Esophagus (tissue), 2 donors: ENCODE data around the gene ARMC9. TPM values are rescaled to one million over a fixed set of nuclear protein-coding genes. Genes with fewer than 3 reads are reported as not detected.
"Not testable (repeated sequence)": the region's sequence is repeated elsewhere in the genome, so short reads cannot be mapped to it uniquely, and the experiment has no call there.

Experiments used
- H3K27ac ChIP-seq, 2 donors: one replicate each; pipeline ENCODE4 v1.5.1; 2013; ENCODE audit warnings: low read depth in 2 of 2, mild to moderate bottlenecking in 2 of 2, inconsistent platforms in 1 of 2, low read length in 1 of 2, moderate library complexity in 1 of 2
- H3K27me3 ChIP-seq, 2 donors: one replicate each; pipeline ENCODE4 v1.6.1; 2013; ENCODE audit warnings: low read length in 2 of 2, control low read depth in 1 of 2, mild to moderate bottlenecking in 1 of 2; ENCODE audit not compliant: insufficient read depth in 2 of 2, control insufficient read depth in 1 of 2
- H3K36me3 ChIP-seq, 2 donors: one replicate each; pipeline ENCODE4 v1.6.1; 2013; ENCODE audit warnings: low read length in 1 of 2; ENCODE audit not compliant: control insufficient read depth in 2 of 2, insufficient read depth in 2 of 2
- H3K4me1 ChIP-seq, 2 donors: one replicate each; pipeline ENCODE4 v1.6.1; 2013; ENCODE audit warnings: low read length in 1 of 2; ENCODE audit not compliant: control insufficient read depth in 2 of 2, insufficient read depth in 2 of 2
- H3K4me3 ChIP-seq, 2 donors: one replicate each; pipeline ENCODE4 v1.5.1; 2013; ENCODE audit warnings: low read length in 2 of 2, mild to moderate bottlenecking in 2 of 2, low read depth in 1 of 2, moderate library complexity in 1 of 2
- H3K9me3 ChIP-seq, 2 donors: one replicate each; pipeline ENCODE4 v1.6.1; 2013; ENCODE audit warnings: mild to moderate bottlenecking in 2 of 2, low read depth in 1 of 2, low read length in 1 of 2, moderate library complexity in 1 of 2; ENCODE audit not compliant: control insufficient read depth in 2 of 2, insufficient read depth in 1 of 2
- WGBS, 2 donors: extraction: QIAGEN DNeasy Blood & Tissue Kit; methylation state at CpG; one replicate each; pipeline ENCODE4 v1.1.7; 2013; 5-methylcytosine and 5-hydroxymethylcytosine counted together
- polyA plus RNA-seq, 2 donors: library from polyadenylated mRNA; stranded (reverse); fragments of 200-250 nt; gene quantifications; one replicate each; pipeline ENCODE4 v1.2.3, GENCODE V29; 2013
- donor health status: healthy with polysubstance abuse.
- donor health status: Bipolar disorder and iron deficiency.

ARMC9 gene
- polyA plus RNA-seq, 2 donors: 2.9 to 3.6 TPM

DNA sequence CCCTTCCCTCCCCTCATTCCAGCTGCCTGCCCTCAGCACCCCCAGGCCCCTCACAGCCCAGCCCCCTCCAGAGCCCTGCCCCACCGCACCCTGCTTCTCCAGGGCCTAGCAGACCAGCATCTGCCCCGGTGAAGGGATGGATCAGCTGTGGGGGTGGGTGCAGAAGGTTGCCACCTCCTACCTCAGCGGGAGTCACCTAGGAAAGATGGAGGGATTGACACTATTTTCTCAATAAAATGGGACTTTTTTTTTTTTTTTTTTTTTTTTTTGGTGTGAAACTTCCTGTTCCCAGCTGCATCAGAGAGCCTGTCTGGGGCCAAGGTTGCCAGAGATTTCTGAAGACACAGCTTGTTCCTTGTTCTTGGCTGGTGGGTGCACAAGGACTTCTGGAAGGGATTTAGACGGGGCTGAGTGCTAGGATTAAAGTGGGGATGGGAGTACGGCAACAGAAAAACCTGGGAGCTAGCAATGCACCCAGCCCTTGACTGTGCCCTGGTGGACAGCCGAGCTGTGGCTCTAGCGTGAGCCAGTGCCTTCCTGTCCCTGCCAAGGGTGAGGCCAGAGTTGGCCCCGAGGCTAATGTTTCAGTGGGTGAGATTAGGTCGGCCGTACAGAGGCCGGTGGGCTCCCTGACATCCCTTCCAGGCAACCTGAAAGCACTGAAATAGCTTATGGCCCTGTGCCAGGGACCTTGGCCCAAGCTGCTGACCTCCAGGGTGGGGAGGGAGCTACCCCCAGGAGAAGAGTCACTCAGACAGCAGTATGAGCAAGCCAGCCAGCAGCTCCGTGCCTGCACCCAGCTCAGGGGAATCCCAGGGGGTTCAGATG, 201.6 kb downstream of the ARMC9 start:
- 33 to 42% methylated on average over 12 of the region's 12 CpGs for WGBS, 2 donors
- H3K4me1 ChIP-seq: peaks cover 0 to 5% of the 10 kb centered on the region in 2 donors
- H3K36me3 ChIP-seq: no peaks in the 10 kb centered on the region
- no peaks in the 10 kb centered on the region for H3K9me3 ChIP-seq
- H3K27me3 ChIP-seq: peaks cover 0 to 6% of the 10 kb centered on the region in 2 donors
- H3K4me3 ChIP-seq: no peak overlapping the region
- no peak overlapping the region for H3K27ac ChIP-seq

DNA sequence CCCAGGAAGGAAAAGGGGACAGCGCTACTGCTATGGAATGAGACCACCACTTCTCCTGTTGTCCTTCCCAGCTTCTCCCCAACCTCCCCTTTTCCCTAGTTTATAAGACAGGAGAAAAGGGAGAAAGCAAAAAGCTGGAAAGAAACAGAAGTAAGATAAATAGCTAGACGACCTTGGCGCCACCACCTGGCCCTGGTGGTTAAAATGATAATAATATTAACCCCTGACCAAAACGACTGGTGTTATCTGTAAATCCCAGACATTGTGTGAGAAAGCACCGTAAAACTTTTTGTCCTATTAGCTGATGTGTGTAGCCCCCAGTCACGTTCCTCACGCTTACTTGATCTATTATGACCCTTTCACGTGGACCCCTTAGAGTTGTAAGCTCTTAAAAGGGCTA, 202.2 kb downstream of the ARMC9 start:
- not testable (repeated sequence) for H3K9me3 ChIP-seq, H3K27me3 ChIP-seq, H3K36me3 ChIP-seq, H3K4me1 ChIP-seq, H3K27ac ChIP-seq, H3K4me3 ChIP-seq
- 47 to 58% methylated on average over 8 of the region's 8 CpGs for WGBS, 2 donors

DNA sequence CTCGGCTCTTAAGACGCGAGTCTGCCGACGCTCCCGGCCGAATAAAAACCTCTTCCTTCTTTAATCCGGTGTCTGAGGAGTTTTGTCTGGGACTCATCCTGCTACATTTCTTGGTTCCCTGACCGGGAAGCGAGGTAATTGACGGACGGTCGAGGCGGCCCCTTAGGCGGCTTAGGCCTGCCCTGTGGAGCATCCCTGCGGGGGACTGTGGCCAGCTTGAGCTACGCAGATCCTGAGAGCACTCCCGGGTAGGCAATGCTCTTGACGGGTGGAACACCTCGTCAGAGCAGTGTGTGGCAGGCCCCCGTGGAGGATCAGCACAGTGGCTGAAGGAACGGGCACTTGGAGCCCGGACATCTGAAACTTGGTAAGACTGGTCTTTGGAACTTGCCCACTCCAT, 202.7 kb downstream of the ARMC9 start:
- H3K4me3 ChIP-seq: not testable (repeated sequence)
- WGBS, 2 donors: 88 to 90% methylated on average over 23 of the region's 23 CpGs

DNA sequence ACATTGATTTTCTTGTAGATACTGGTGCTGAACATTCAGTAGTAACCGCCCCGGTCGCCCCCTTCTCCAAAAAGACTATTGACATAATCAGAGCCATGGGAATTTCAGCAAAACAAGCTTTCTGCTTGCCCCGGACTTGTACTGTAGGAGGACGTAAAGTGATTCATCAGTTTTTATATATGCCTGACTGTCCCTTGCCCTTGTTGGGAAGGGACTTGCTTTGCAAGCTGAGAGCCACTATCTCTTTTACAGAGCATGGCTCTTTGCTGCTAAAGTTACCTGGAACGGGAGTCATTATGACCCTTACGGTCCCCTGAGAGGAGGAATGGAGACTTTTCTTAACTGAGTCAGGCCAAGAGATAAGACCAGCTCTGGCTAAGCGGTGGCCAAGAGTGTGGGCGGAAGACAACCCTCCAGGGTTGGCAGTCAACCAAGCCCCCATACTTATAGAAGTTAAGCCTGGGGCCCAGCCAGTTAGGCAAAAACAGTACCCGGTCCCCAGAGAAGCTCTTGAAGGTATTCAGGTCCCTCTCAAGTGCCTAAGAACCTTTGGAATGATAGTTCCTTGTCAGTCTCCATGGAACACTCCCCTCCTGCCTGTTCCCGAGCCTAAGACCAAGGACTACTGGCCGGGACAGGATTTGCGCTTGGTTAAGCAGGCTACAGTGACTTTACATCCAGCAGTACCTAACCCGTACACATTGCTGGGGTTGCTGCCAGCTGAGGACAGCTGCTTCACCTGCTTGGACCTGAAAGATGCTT, 205.2 kb downstream of the ARMC9 start:
- H3K4me3 ChIP-seq, H3K27ac ChIP-seq, H3K9me3 ChIP-seq, H3K4me1 ChIP-seq, H3K27me3 ChIP-seq, H3K36me3 ChIP-seq: not testable (repeated sequence)
- 63 to 67% methylated on average over 14 of the region's 14 CpGs for WGBS, 2 donors

More for the DNA sequence above, 202.7 kb downstream of the ARMC9 start:
- H3K27me3 ChIP-seq, H3K36me3 ChIP-seq, H3K27ac ChIP-seq, H3K4me1 ChIP-seq, H3K9me3 ChIP-seq: not testable (repeated sequence)

DNA sequence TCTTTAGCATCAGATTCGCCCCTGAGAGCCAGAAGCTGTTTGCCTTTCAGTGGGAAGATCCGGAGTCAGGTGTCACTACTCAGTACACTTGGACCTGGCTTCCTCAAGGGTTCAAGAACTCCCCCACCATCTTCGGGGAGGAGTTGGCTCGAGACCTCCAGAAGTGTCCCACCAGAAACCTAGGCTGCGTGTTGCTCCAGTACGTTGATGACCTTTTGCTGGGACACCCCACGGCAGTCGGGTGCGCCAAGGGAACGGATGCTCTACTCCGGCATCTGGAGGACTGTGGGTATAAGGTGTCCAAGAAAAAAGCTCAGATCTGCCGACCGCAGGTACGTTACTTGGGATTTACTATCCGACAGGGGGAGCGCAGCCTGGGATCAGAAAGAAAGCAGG, 205.8 kb downstream of the ARMC9 start:
- WGBS, 2 donors: 69 to 79% methylated on average over 16 of the region's 16 CpGs
- not testable (repeated sequence) for H3K27ac ChIP-seq

DNA sequence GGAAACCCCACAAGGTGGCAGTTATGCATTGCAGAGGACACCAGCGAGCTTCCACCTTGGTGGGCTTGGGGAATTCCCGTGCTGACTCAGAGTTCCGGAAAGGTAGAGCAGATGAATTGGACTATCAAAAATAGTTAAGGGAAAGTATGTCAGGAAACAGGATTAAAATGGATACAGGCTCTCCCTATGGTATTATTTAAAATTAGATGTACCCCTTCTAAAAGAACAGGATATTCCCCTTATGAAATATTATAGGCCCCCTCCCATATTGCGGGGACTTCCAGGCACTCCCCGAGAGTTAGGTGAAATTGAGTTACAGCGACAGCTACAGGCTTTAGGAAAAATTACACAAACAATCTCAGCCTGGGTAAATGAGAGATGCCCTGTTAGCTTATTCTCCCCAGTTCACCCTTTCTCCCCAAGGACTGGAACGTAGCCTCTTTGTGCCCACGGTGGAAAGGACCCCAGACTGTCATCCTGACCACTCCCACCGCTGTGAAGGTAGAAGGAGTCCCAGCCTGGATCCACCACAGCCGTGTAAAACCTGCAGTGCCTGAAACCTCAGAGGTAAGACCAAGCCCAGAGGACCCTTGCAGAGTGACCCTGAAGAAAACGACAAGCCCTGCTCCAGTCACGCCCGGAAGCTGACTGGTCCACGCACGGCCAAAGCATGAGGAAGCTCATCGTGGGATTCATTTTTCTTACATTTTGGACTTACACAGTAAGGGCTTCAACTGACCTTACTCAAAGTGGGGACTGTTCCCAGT, 207.4 kb downstream of the ARMC9 start:
- not testable (repeated sequence) for H3K9me3 ChIP-seq, H3K27ac ChIP-seq, H3K27me3 ChIP-seq, H3K4me1 ChIP-seq, H3K4me3 ChIP-seq, H3K36me3 ChIP-seq
- WGBS, 2 donors: 19 to 21% methylated on average over 16 of the region's 16 CpGs

More for the DNA sequence above, 205.8 kb downstream of the ARMC9 start:
- H3K4me3 ChIP-seq, H3K9me3 ChIP-seq, H3K27me3 ChIP-seq, H3K4me1 ChIP-seq, H3K36me3 ChIP-seq: not testable (repeated sequence)

DNA sequence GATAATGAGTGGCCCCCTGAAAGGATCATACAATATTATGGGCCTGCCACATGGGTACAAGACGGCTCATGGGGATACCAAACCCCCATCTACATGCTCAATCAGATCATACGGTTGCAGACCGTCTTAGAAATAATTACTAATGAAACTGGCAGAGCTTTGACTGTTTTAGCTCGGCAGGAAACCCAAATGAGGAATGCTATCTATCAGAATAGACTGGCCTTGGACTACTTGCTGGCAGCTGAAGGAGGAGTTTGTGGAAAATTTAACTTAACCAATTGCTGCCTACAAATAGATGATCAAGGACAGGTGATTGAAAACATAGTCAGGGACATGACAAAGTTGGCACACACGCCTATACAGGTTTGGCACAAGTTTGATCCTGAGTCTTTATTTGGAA, 209.3 kb downstream of the ARMC9 start:
- H3K36me3 ChIP-seq, H3K27me3 ChIP-seq, H3K27ac ChIP-seq, H3K4me3 ChIP-seq, H3K4me1 ChIP-seq, H3K9me3 ChIP-seq: not testable (repeated sequence)
- WGBS, 2 donors: 49 to 66% methylated on average over 5 of the region's 5 CpGs

DNA sequence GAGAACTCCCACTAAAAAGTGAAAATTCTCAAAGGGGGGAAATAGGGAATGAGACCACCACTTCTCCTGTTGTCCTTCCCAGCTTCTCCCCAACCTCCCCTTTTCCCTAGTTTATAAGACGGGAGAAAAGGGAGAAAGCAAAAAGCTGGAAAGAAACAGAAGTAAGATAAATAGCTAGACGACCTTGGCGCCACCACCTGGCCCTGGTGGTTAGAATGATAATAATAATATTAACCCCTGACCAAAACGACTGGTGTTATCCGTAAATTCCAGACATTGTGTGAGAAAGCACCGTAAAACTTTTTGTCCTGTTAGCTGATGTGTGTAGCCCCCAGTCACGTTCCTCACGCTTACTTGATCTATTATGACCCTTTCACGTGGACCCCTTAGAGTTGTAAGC, 209.9 kb downstream of the ARMC9 start:
- H3K27me3 ChIP-seq, H3K27ac ChIP-seq, H3K9me3 ChIP-seq, H3K4me3 ChIP-seq, H3K4me1 ChIP-seq, H3K36me3 ChIP-seq: not testable (repeated sequence)
- 82 to 83% methylated on average over 9 of the region's 9 CpGs for WGBS, 2 donors

DNA sequence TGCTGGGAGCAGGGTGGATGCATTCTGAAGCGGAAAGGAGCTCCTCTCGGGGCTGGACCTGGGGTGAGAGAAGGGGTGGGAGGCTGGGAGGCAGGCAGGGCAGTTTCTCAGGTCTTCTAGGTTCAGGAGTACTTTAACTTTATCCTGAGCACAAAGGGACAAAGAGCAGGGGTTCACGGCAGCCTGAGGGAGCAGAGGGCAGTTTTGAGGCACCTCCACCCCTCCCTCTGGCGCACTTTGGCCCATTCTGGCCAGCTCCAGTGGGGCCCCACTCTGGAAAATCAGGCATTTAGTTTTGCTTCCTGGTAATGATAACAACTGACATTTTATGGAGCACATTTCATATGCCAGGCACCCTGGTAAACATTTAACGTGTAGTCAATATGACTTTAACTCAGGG, 211.3 kb downstream of the ARMC9 start:
- no peaks in the 10 kb centered on the region for H3K36me3 ChIP-seq
- H3K27ac ChIP-seq: no peak overlapping the region
- peaks cover 0 to 10% of the 10 kb centered on the region in 2 donors for H3K4me1 ChIP-seq
- H3K9me3 ChIP-seq: peaks cover 2 to 4% of the 10 kb centered on the region in 2 donors
- no peaks in the 10 kb centered on the region for H3K27me3 ChIP-seq
- no peak overlapping the region for H3K4me3 ChIP-seq
- whole genome bisulfite sequencing, 2 donors: 81 to 91% methylated on average over 5 of the region's 5 CpGs
